22Rv1 (cell line): ENCODE data around the gene SPEG.
A peak's percentile ranks its signal among the peaks of the same experiment; 100 is the strongest.

ENCODE experiments used
- H3K27ac ChIP-seq: fragments of 450-650 bp; 2 replicates; pipeline ENCODE4 v1.5.1; 2017
- ZFX ChIP-seq: fragments of 450-650 bp; IDR thresholded peaks from 2 replicates; pipeline ENCODE4 v1.6.1; 2017; ENCODE audit warnings: antibody characterized with exemption, borderline replicate concordance
- TF ChIP-seq, protein P1 (sequence below): fragments of 450-650 bp; IDR thresholded peaks from 2 replicates; pipeline ENCODE4 v1.5.1; 2017; ENCODE audit warnings: mild to moderate bottlenecking

SPEG gene

DNA sequence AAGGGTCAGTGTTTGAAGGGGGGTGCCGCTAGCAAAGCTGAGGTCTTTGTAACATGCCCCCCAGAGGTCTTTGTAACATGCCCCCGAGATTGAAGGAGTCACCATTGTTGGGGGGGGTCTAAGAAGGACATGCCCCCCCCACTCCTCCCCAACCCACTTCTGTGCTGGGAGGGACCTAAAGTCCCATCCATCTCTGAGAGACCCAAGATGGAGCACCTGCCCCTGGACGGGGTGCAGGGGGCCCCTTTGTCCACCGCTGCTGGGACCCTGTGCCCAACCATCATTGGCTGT lies 73.7 kb downstream of the SPEG start:
- no peak overlapping the region for H3K27ac ChIP-seq
- no peak for TF ChIP-seq ZFX
- TF ChIP-seq, protein P1, sequence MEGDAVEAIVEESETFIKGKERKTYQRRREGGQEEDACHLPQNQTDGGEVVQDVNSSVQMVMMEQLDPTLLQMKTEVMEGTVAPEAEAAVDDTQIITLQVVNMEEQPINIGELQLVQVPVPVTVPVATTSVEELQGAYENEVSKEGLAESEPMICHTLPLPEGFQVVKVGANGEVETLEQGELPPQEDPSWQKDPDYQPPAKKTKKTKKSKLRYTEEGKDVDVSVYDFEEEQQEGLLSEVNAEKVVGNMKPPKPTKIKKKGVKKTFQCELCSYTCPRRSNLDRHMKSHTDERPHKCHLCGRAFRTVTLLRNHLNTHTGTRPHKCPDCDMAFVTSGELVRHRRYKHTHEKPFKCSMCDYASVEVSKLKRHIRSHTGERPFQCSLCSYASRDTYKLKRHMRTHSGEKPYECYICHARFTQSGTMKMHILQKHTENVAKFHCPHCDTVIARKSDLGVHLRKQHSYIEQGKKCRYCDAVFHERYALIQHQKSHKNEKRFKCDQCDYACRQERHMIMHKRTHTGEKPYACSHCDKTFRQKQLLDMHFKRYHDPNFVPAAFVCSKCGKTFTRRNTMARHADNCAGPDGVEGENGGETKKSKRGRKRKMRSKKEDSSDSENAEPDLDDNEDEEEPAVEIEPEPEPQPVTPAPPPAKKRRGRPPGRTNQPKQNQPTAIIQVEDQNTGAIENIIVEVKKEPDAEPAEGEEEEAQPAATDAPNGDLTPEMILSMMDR, result no peak

DNA sequence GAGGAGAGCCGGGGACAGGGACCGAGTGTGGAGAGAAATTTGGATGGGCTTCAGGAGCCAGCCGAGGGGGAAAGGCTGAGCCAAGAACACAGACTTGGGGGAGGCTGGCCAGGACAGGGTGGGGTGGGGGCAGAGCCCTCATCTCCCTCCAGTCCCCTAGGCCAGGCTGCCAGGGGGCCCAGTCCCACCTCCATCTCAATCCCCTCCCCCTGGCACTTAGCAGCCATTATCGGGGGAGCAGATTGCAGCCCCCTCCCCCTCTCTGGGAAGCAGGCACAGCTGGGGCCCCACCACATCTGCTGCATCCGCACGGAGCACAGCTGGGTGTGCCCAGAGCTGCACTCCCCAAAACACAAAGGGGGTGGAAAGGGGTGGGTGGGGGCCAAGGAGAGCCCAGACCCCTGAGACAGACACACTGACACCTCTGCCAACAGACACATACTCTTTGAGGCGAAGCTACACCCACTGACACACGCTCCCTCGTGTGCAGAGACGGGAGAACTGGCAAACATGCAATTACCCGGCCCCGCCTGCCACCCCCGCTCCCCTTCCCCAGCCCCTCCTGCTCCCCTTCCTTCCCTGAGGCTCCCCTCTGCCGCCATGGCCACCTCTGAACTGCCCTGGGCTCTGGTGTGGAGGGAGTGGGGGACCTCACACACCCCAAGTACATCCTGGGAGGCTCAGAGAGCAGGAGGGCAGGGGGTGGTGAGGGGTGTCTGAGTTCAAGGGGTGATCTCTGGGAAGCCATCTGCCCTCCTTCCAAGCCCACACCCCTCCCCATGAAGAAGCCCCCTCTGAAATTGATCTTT lies 74.5 kb downstream of the SPEG start:
- TF ChIP-seq ZFX, result no peak
- TF ChIP-seq, protein P1, result no peak
- H3K27ac ChIP-seq, result no peak overlapping the region

GRCh38 chr2:219509780-219510511 lies 75.3 kb downstream of the SPEG start:
- no peak overlapping the region for H3K27ac ChIP-seq
- no peak for TF ChIP-seq ZFX
- TF ChIP-seq, protein P1, result peak; percentile 84

GRCh38 chr2:219510512-219511135 lies 76.0 kb downstream of the SPEG start:
- H3K27ac ChIP-seq, result no peak overlapping the region

GRCh38 chr2:219511547-219512325 lies 77.1 kb downstream of the SPEG start:
- TF ChIP-seq ZFX, result no peak
- TF ChIP-seq, protein P1, result no peak
- no peak overlapping the region for H3K27ac ChIP-seq

More at GRCh38 chr2:219510512-219511135, 76.0 kb downstream of the SPEG start:
- TF ChIP-seq, protein P1, result no peak
- TF ChIP-seq ZFX, result no peak

DNA sequence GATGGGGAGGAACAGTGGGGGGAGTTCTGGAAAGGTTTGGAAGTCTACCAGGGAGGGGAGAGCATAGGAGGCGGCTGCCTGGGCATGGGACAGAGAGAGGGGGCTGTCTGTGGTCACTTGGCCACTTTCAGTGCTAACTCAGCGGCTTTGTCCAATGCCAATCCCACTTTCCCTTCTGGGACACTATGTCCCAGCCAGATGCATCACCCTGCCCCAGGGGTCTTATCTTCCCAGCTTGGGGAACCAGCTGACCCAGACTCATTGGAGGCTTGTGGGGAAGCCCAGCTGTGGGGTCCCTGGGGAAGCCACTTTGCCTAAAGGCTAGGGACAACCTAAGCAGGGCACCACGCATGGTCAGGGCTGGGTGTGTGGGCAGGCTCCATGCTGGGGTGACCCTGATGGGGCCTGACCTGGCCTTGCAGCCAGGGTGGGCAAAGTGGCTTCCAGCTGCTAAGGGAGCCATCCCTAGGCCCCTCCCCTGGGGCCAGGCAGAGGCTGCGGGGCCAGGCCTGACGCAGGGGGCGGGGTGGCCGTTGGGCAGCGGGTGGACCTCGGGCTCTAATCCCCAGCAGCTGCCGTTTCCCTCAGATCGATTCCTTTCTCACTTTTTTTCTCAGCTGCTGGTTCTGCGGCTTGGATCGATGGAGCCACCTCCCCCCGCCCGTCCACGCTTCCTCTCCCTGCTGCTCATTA lies 78.0 kb downstream of the SPEG start:
- no peak overlapping the region for H3K27ac ChIP-seq
- TF ChIP-seq, protein P1, result no peak
- no peak for TF ChIP-seq ZFX
